H9 (cell line): ENCODE results near the gene NPY5R. TPM values are rescaled to one million over a fixed set of nuclear protein-coding genes. Genes with fewer than 3 reads are reported as not detected.

Source experiments
- DNase-seq: peaks from one replicate; pipeline ENCODE4 v3.0.0-alpha.2; 2017
- H2AFZ ChIP-seq: one replicate; pipeline ENCODE4 v1.6.1; 2013; ENCODE audit warnings: mild to moderate bottlenecking, low read length, control low read depth, moderate library complexity
- H2AK5ac ChIP-seq: 2 replicates; pipeline ENCODE4 v1.6.1; 2013; ENCODE audit warnings: low read length, control low read depth, mixed read lengths; ENCODE audit not compliant: insufficient read length
- H2BK120ac ChIP-seq: one replicate; pipeline ENCODE4 v1.6.1; 2013; ENCODE audit warnings: low read depth, mild to moderate bottlenecking, low read length, control low read depth, inconsistent platforms; ENCODE audit not compliant: poor library complexity, severe bottlenecking
- H2BK12ac ChIP-seq: 2 replicates; pipeline ENCODE4 v1.6.1; 2013; ENCODE audit warnings: low read length, control low read depth, mixed read lengths, low read depth; ENCODE audit not compliant: insufficient read length
- H2BK15ac ChIP-seq: 2 replicates; pipeline ENCODE4 v1.6.1; 2013; ENCODE audit warnings: low read depth, low read length, control low read depth
- H2BK20ac ChIP-seq: one replicate; pipeline ENCODE4 v1.6.1; 2013; ENCODE audit warnings: low read depth, mild to moderate bottlenecking, low read length, control low read depth, inconsistent platforms; ENCODE audit not compliant: poor library complexity, severe bottlenecking
- H2BK5ac ChIP-seq: 2 replicates; pipeline ENCODE4 v1.6.1; 2013; ENCODE audit warnings: low read length, control low read depth, mixed read lengths; ENCODE audit not compliant: insufficient read length
- H3K14ac ChIP-seq: 2 replicates; pipeline ENCODE4 v1.6.1; 2013; ENCODE audit warnings: low read length, control low read depth; ENCODE audit not compliant: insufficient read depth
- H3K18ac ChIP-seq: 2 replicates; pipeline ENCODE4 v1.6.1; 2013; ENCODE audit warnings: low read depth, mild to moderate bottlenecking, mixed read lengths, low read length, control low read depth; ENCODE audit not compliant: insufficient read length
- H3K23ac ChIP-seq: 2 replicates; pipeline ENCODE4 v1.6.1; 2013; ENCODE audit warnings: low read length, control low read depth, mixed read lengths, low read depth; ENCODE audit not compliant: insufficient read length
- H3K23me2 ChIP-seq: 2 replicates; pipeline ENCODE4 v1.6.1; 2013; ENCODE audit warnings: low read depth, mild to moderate bottlenecking, mixed read lengths, low read length, control low read depth; ENCODE audit not compliant: insufficient read length, poor library complexity, severe bottlenecking
- H3K27ac ChIP-seq: 2 replicates; pipeline ENCODE4 v1.5.1; 2013; ENCODE audit warnings: low read length, control low read depth, mixed read lengths, low read depth; ENCODE audit not compliant: insufficient read length
- H3K27me3 ChIP-seq: 2 replicates; pipeline ENCODE4 v1.6.1; 2013; ENCODE audit warnings: low read length, control low read depth, inconsistent platforms; ENCODE audit not compliant: insufficient read depth
- H3K4ac ChIP-seq: 2 replicates; pipeline ENCODE4 v1.6.1; 2013; ENCODE audit warnings: low read depth, mild to moderate bottlenecking, control low read depth, inconsistent platforms, low read length, moderate library complexity
- H3K4me1 ChIP-seq: 2 replicates; pipeline ENCODE4 v1.6.1; 2013; ENCODE audit warnings: low read length, control low read depth, inconsistent platforms; ENCODE audit not compliant: insufficient read depth
- H3K4me2 ChIP-seq: 2 replicates; pipeline ENCODE4 v1.6.1; 2013; ENCODE audit warnings: low read length, control low read depth, mixed read lengths; ENCODE audit not compliant: insufficient read length, insufficient read depth
- H3K56ac ChIP-seq: 2 replicates; pipeline ENCODE4 v1.6.1; 2013; ENCODE audit warnings: low read depth, mild to moderate bottlenecking, mixed read lengths, low read length, control low read depth; ENCODE audit not compliant: insufficient read length
- H3K79me1 ChIP-seq: 2 replicates; pipeline ENCODE4 v1.6.1; 2013; ENCODE audit warnings: low read depth, mild to moderate bottlenecking, moderate library complexity, low read length, control low read depth, inconsistent platforms; ENCODE audit not compliant: insufficient read depth, poor library complexity, severe bottlenecking
- H3K79me2 ChIP-seq: 2 replicates; pipeline ENCODE4 v1.6.1; 2013; ENCODE audit warnings: low read length, control low read depth, inconsistent platforms; ENCODE audit not compliant: insufficient read depth
- H3K9ac ChIP-seq: 2 replicates; pipeline ENCODE4 v1.6.1; 2013; ENCODE audit warnings: low read length, control low read depth, mixed read lengths; ENCODE audit not compliant: insufficient read length; ENCODE audit errors: extremely low read depth
- H3K9me3 ChIP-seq: one replicate; pipeline ENCODE4 v1.6.1; 2013; ENCODE audit warnings: low read depth, low read length, inconsistent platforms; ENCODE audit not compliant: control insufficient read depth
- H3T11ph ChIP-seq: one replicate; pipeline ENCODE4 v1.6.1; 2013; ENCODE audit warnings: mild to moderate bottlenecking, low read length, control low read depth, inconsistent platforms
- H4K20me1 ChIP-seq: one replicate; pipeline ENCODE4 v1.6.1; 2013; ENCODE audit not compliant: control insufficient read depth, insufficient read length, insufficient read depth
- H4K5ac ChIP-seq: 2 replicates; pipeline ENCODE4 v1.6.1; 2013; ENCODE audit warnings: low read depth, mild to moderate bottlenecking, mixed read lengths, low read length, control low read depth; ENCODE audit not compliant: insufficient read length
- H4K8ac ChIP-seq: replicated peaks from 2 replicates; pipeline ENCODE4 v1.6.1; 2013; ENCODE audit warnings: low read length, control low read depth, mixed read lengths, low read depth; ENCODE audit not compliant: insufficient read length
- H4K91ac ChIP-seq: 2 replicates; pipeline ENCODE4 v1.6.1; 2013; ENCODE audit warnings: low read depth, mild to moderate bottlenecking, moderate library complexity, mixed read lengths, low read length, control low read depth; ENCODE audit not compliant: insufficient read length
- H3K27ac Mint-ChIP-seq, 3 experiments: 2 replicates in 2 of 3; 3 replicates in 1 of 3; pipeline ENCODE4 v1.8.0; 2020 to 2021; ENCODE audit warnings: mixed read lengths in 3 of 3, mild to moderate bottlenecking in 1 of 3, moderate library complexity in 1 of 3
- H3K27me3 Mint-ChIP-seq: 2 replicates; pipeline ENCODE4 v1.8.0; 2021; ENCODE audit warnings: low read depth, mild to moderate bottlenecking, moderate library complexity, mixed read lengths
- H3K36me3 Mint-ChIP-seq, 3 experiments: 2 replicates in 2 of 3; 3 replicates in 1 of 3; pipeline ENCODE4 v1.8.0; 2020 to 2021; ENCODE audit warnings: low read depth in 3 of 3, mixed read lengths in 3 of 3; ENCODE audit not compliant: insufficient read depth in 1 of 3
- H3K4me1 Mint-ChIP-seq, 2 experiments: 2 replicates each; pipeline ENCODE4 v1.8.0; 2020; ENCODE audit warnings: mixed read lengths in 2 of 2
- H3K4me3 Mint-ChIP-seq, 2 experiments: 2 replicates in 1 of 2; 3 replicates in 1 of 2; pipeline ENCODE4 v1.8.0; 2020 to 2021; ENCODE audit warnings: mild to moderate bottlenecking in 2 of 2, mixed read lengths in 2 of 2, moderate library complexity in 1 of 2
- H3K9me3 Mint-ChIP-seq, 2 experiments: 2 replicates in 1 of 2; 3 replicates in 1 of 2; pipeline ENCODE4 v1.8.0; 2020; ENCODE audit warnings: mild to moderate bottlenecking in 2 of 2, mixed read lengths in 2 of 2, moderate library complexity in 1 of 2
- total RNA-seq: library from RNA; stranded (reverse); gene quantifications from 2 replicates; pipeline ENCODE4 v1.2.1, GENCODE V29; 2021
- TF ChIP-seq, protein P1 (sequence below): fragments of 200-600 bp; sonication (generic); conservative IDR thresholded peaks from 3 replicates; pipeline ENCODE4 v1.8.0; 2021; ENCODE audit warnings: antibody characterized with exemption, mild to moderate bottlenecking

NPY5R gene
- total RNA-seq, 1 experiment from 2014 or later: 4.2 TPM

DNA sequence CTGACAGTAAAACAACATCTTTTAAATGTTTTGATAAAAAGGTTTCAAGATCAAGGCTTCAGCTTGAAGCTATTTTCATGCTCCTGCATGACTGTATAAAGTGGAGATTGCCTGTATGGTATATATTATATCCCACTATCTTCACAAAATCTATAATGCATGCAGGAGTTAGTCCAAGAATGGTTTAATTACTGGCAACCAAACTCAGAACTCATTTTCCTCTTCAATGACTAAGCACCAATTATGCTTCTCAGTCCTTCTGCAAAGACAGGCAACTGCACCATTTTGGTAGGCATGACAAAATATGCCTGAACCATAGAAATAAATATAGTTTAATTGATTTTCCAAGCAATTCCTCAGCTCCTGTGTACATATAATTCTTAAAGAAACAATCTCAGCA lies 54.5 kb downstream of the NPY5R start:
- H2BK120ac ChIP-seq: no peak overlapping the region
- H3K4ac ChIP-seq: no peak overlapping the region
- no peak overlapping the region for H3K9ac ChIP-seq
- H4K20me1 ChIP-seq: no peaks in the 10 kb centered on the region
- H3K4me3 Mint-ChIP-seq: no peak overlapping the region
- no peak overlapping the region for H3K27ac ChIP-seq
- H3K27me3 ChIP-seq: no peaks in the 10 kb centered on the region
- H3K56ac ChIP-seq: no peak overlapping the region
- H3T11ph ChIP-seq: no peak overlapping the region
- TF ChIP-seq, protein P1, sequence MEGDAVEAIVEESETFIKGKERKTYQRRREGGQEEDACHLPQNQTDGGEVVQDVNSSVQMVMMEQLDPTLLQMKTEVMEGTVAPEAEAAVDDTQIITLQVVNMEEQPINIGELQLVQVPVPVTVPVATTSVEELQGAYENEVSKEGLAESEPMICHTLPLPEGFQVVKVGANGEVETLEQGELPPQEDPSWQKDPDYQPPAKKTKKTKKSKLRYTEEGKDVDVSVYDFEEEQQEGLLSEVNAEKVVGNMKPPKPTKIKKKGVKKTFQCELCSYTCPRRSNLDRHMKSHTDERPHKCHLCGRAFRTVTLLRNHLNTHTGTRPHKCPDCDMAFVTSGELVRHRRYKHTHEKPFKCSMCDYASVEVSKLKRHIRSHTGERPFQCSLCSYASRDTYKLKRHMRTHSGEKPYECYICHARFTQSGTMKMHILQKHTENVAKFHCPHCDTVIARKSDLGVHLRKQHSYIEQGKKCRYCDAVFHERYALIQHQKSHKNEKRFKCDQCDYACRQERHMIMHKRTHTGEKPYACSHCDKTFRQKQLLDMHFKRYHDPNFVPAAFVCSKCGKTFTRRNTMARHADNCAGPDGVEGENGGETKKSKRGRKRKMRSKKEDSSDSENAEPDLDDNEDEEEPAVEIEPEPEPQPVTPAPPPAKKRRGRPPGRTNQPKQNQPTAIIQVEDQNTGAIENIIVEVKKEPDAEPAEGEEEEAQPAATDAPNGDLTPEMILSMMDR: no peak
- no peaks in the 10 kb centered on the region for H3K4me1 ChIP-seq
- no peak overlapping the region for H2BK15ac ChIP-seq
- H2AFZ ChIP-seq: no peak overlapping the region
- H4K8ac ChIP-seq: no peak overlapping the region
- no peaks in the 10 kb centered on the region for H3K79me2 ChIP-seq
- H3K4me1 Mint-ChIP-seq: peaks cover 18 to 24% of the 10 kb centered on the region in 2 experiments
- H4K5ac ChIP-seq: no peak overlapping the region
- H3K9me3 Mint-ChIP-seq: peaks cover 0 to 4% of the 10 kb centered on the region in 2 experiments; a peak in 1 of 5 replicates
- no peak overlapping the region for H2AK5ac ChIP-seq
- no peak overlapping the region for H4K91ac ChIP-seq
- no peaks in the 10 kb centered on the region for H3K9me3 ChIP-seq
- H3K36me3 Mint-ChIP-seq: peaks cover 0 to 4% (median 0%) of the 10 kb centered on the region in 3 experiments; a peak in 1 of 7 replicates
- H3K23me2 ChIP-seq: no peaks in the 10 kb centered on the region
- no peak overlapping the region for H3K14ac ChIP-seq
- DNase-seq: no peak
- no peaks in the 10 kb centered on the region for H3K79me1 ChIP-seq
- H3K18ac ChIP-seq: no peak overlapping the region
- no peak overlapping the region for H2BK5ac ChIP-seq
- H3K4me2 ChIP-seq: no peak overlapping the region
- H3K23ac ChIP-seq: no peak overlapping the region
- H2BK12ac ChIP-seq: no peak overlapping the region
- no peaks in the 10 kb centered on the region for H3K27me3 Mint-ChIP-seq
- no peak overlapping the region for H2BK20ac ChIP-seq
- H3K27ac Mint-ChIP-seq: no peak overlapping the region
